Central memory CD4-positive, alpha-beta T cell (primary cell): ENCODE measurements around the gene CBFA2T2.

Source experiments
- DNase-seq: peaks from one replicate; pipeline ENCODE4 v3.0.0; 2022

Gene CBFA2T2

GRCh38 chr20:33584976-33585375, 95.1 kb downstream of the CBFA2T2 start:
- no peak for DNase-seq

- DNase-seq: no peak
Measured at GRCh38 chr20:33585413-33585812, 95.5 kb downstream of the CBFA2T2 start.

DNA sequence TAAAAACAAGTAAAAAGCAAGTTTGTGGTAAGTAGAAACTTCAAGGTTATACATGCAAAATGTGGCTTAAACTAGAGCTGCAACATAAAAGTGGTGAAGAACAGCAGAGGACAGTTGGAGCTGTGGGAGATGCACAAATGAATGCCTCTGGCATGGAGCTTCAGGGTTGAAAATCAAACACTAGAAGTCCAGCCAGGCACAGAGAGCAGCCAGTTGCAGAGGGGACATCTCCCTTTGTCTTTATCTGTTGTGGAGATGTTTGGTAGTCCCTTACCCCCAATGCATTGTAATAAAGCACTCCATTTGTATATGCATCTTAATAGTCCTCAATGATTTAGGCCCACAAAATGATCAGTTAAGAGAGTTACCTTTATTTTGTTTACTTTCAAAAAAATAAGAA, 99.2 kb downstream of the CBFA2T2 start:
- no peak for DNase-seq

GRCh38 chr20:33591901-33592300, 102.0 kb downstream of the CBFA2T2 start:
- peak; percentile 11 for DNase-seq

DNA sequence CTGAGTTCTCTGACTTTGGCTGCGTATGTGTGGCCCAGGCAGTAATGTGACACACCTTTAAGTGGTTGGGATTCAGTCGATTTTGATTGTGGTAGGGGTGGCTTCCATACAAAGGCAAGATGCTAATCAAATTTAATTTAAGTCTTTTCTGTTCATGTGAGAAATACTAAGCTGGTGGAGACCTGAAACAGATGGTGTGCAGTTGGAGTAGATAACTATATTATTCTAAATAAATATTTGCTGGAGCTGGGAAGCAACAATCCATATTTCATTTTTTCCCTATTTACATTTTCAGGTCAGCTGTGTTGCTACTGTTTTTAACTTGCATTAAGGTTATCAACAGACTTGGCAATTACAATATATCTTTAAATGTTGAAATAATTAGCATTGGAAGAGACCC, 104.8 kb downstream of the CBFA2T2 start:
- no peak for DNase-seq

- no peak for DNase-seq
Measured at GRCh38 chr20:33600414-33600813, 110.5 kb downstream of the CBFA2T2 start.

DNA sequence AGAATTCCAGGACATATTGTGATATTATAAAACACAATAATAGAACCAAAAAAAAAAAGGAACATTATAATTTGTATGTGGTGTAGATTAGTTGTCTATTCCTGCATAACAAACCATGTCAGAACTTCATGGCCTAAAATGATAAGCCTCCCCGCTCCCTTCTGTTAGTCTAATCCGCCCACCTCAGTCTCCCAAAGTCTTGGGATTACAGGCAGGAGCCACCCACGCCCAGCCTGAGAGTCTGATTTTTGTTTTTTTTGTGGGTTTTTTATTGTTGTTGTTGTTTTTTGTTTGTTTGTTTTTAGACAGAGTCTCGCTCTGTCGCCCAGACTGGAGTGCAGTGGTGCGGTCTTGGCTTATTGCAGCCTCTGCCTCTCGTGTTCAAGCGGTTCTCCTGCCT, 111.1 kb downstream of the CBFA2T2 start:
- no peak for DNase-seq

GRCh38 chr20:33601861-33602260, 112.0 kb downstream of the CBFA2T2 start:
- DNase-seq: no peak

DNA sequence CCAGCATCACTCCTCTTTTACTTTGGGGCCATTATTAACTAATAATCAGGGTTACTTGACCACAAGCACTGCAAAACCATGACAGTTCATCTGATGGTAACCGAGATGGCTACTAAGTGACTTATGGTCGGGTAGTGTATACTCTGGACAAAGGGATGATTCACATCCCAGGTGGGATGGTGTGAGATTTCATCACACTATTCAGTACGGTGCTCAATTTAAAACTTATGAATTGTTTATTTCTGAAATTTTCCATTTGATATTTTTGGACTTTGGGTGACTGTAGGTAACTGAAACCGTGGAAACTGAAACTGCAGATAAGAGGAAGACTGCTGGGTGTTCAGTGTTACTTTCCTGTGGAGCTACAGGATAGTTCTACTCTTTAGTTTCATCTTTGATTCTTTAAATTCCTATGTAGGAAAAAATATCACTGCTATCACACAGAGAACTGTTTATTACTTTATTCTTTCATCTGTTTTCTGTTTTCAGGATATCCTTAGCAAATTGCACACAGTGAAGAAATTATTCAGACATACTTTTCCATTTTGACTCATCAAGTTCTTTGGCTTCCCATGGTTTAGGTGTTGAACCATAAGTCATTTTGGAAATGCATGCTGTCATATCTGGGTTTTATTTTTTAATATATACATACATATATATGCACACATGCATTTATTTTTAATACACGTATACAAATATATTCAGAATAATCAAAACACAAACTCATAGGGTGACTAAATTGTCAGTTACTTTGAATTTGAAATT, 113.1 kb downstream of the CBFA2T2 start:
- no peak for DNase-seq

DNA sequence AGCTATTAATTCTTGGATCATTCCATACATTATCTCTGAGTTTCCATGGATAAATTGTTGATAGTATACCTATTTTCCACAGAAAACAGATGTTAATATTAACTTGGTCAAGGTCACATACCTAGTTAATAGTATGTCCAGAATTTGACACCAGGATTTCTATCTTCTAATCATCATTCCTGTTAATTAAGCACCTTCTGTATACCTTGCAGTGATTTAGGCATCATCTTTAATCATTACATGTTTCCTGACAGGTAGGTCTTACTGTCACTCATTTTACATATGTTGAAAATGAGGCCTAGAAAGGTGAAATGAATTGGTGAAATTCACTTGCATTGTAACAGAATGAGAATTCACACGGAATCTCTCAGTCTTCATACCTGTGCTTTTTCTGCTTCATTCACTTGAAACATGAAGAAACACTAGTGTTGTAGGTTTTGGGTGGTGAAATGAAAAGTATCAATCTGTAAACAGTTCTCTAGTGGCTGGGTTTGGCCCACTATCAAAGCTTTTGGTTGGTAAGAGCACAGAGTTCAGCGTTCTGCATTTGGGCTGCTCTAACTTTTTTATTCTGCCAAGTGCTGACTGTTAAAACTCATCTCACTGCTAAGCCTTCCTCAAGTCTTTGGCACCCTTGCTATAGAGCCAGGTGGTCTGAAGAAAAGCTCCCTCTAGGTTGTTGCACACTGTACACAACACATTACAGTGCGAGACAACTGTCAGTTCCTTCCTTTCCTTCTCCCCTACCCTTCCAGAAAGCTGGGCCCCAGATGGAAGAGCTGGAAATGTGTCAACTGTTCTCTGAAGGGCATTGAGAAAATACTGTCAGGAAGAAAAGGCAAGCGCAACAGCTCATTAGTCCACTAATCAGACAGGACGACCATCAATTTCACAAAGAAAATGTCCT, 114.4 kb downstream of the CBFA2T2 start:
- DNase-seq: no peak

- DNase-seq: no peak
Measured at GRCh38 chr20:33604991-33605370, 115.1 kb downstream of the CBFA2T2 start.

GRCh38 chr20:33606118-33606771, 116.3 kb downstream of the CBFA2T2 start:
- no peak for DNase-seq

DNA sequence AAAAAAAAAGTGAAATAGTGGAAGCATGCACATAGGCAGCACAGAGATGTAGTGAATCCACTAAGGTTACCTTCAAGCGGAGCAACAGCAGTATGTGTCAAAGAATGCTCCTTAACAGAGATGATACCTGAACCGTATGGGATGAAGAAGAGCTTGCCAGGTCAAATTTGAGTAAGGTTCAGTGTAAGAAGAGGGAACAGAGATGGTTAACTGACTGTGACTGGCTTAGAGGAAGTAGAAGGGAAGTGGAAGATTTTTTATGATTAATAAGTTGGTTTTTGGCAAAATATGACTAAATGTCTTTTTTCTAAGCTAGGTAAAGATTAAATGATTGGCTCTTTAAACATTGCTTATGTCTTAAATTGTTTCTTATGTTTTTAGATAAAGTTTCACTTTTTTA, 119.6 kb downstream of the CBFA2T2 start:
- no peak for DNase-seq

DNA sequence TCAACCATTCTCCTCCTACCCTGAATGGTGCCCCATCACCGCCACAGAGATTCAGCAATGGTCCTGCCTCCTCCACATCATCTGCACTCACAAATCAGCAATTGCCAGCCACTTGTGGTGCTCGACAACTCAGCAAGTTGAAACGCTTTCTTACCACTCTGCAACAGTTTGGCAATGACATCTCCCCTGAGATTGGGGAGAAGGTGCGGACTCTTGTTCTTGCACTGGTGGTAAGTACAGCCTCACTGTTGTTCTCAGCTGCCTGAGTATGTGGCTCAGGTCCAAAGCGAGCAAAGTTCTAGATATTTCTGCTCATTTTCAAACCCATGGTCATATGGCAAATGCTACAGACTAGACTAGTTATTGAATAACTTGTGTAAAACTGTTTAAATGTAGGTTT, 121.2 kb downstream of the CBFA2T2 start:
- DNase-seq: no peak

- no peak for DNase-seq
Measured at GRCh38 chr20:33612001-33612400, 122.1 kb downstream of the CBFA2T2 start.

- DNase-seq: no peak
Measured at GRCh38 chr20:33621717-33622400, 132.0 kb downstream of the CBFA2T2 start.

- no peak for DNase-seq
Measured at GRCh38 chr20:33622705-33623365, 132.9 kb downstream of the CBFA2T2 start.

- DNase-seq: peak; percentile 13
Measured at GRCh38 chr20:33624399-33624798, 134.5 kb downstream of the CBFA2T2 start.

GRCh38 chr20:33626190-33626589, 136.3 kb downstream of the CBFA2T2 start:
- DNase-seq: no peak

- DNase-seq: no peak
Measured at GRCh38 chr20:33627577-33628216, 137.8 kb downstream of the CBFA2T2 start.

GRCh38 chr20:33629533-33629932, 139.6 kb downstream of the CBFA2T2 start:
- DNase-seq: no peak

DNA sequence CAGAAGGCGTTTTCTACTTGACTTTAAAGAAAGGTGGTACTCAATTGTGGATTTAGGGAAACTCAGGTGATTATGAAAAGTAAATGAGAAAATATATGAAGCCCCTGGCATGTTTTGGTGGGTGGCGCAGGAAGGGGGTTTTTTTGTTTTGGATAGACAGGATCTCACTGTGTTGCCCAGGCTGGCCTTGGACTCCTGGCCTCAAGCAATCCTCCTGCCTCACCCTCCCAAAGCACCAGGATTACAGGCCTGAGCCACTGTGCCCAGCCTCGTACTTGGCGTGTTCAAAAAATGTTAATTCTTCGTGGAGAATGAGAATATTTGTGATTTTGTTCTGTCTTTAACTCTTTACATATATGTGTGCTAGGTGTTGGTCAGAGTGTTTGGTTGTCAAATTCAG, 140.1 kb downstream of the CBFA2T2 start:
- DNase-seq: no peak
